Germinal center (tissue), 1 donor: Measurements from ENCODE around the gene ARHGAP22.

Source experiments
- DNase-seq: peaks from one replicate; pipeline ENCODE4 v3.0.0; 2012; ENCODE audit warnings: mixed read lengths, low spot score

The ARHGAP22 gene

GRCh38 chr10:48463318-48464003 lies 141.4 kb downstream of the ARHGAP22 start:
- no peak for DNase-seq

DNA sequence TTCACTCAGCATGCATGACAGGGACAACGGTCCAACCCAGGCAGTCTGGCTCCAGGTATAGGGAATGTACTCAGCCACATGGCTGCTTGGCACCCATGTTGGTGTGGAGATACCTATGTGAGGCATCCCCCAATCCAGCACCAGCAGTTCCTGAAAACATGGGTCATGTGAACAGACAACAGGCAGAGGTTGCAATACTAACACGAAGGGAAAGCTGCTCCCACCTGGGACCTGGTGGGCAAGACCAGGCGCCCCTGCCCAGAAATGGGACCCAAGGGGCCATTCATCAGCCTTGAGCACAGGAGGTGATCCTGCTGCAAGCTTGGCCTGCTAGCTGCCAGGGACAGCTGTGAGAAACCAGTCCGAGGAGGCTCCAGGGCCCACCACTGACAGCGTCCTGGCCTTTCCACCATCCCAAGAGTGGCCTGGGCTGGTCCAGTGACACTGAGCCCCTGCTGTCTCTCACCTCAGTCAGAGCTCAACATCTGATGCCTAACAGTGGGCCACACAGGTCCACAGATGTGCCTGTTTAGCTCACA lies 142.3 kb downstream of the ARHGAP22 start:
- no peak for DNase-seq

- no peak for DNase-seq
These were observed 143.0 kb downstream of the ARHGAP22 start for GRCh38 chr10:48461623-48462481.

- no peak for DNase-seq
These were observed 144.7 kb downstream of the ARHGAP22 start for GRCh38 chr10:48460182-48460581.

DNA sequence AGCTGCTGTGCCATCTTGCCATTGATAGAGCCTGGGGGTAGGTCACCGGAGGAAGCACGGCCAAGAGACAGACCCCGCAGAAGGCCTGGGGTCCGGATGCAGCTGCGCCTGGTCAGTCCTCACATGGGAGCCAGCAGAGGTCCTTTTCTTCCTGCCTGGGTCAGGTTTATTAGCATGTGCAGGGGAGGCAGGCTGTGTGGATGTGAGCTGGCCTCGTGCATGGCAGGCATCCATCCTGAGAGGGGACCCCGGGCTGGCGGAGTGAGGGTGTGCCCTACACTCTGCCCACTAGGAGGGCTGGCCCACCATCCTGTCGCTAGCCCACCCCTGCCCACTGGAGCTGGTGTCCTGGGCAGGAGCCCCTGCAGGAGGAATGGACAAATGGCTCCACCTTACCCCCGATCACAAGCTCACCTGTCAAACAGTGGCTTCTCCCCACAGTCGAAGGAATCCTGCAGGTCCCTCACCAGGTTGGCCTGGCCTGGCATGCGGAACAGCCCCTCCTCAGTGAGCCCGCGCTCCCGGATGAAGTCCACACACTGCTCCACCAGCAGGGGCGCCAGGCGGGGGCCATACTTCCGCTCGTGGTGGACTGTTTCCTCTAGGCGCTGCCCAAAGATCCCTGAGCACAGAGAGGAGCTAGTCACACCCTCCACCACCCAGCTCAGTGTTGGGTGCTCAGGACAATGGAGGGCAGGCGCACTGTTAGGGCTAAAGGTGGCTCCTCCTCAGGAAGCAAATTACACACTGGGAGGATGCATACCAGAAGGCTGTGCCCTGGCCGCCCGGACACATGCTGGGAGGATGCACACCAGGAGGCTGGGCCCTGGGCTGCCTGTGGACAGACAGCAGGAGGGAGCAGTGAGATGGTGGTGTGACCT lies 145.4 kb downstream of the ARHGAP22 start:
- no peak for DNase-seq

DNA sequence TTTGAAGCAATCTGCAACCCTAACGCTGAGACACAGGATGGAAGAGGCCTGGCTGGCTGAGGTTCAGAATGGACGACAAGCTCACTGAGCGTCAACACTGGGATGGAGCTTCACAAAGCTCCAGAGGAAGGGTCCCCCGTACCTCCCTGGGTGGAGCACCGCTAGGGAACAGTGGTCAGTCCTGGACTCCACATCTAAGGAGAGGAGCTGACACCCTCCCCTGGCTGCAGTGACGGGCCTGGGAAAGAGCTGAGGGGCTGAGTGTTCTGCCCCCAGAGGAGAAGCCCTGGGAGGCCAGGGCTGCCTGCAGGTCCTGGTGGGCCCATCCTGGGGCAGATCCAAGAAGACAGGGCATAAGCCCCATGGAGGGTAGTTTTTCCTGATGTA lies 146.2 kb downstream of the ARHGAP22 start:
- no peak for DNase-seq

- DNase-seq, result no peak
These were observed 146.8 kb downstream of the ARHGAP22 start for GRCh38 chr10:48457949-48458661.

- no peak for DNase-seq
These were observed 147.8 kb downstream of the ARHGAP22 start for GRCh38 chr10:48456808-48457761.

DNA sequence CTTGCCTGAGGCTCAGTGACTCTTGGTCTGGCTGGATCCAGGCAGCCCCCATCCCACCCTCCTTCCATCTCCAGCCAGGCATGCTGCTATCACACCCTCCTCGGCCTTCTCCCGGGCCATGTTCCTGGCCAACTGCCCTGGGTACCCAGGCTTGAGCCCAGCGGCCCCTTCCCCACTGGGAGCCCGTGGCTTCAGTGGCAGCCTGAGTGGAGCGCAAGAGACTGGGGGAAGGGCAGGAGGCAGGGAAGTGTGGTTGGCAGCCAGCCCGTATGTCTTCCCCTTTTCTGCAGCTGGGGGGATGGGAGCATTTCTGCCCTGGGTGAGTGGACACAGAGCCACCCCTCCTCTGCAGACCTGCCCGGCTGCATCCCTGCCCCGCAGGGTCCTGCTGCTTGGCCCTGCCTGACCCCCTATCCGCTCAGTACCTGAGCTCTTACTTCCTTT lies 148.5 kb downstream of the ARHGAP22 start:
- DNase-seq, result peak; percentile 32

GRCh38 chr10:48455392-48456151 lies 149.3 kb downstream of the ARHGAP22 start:
- no peak for DNase-seq

DNA sequence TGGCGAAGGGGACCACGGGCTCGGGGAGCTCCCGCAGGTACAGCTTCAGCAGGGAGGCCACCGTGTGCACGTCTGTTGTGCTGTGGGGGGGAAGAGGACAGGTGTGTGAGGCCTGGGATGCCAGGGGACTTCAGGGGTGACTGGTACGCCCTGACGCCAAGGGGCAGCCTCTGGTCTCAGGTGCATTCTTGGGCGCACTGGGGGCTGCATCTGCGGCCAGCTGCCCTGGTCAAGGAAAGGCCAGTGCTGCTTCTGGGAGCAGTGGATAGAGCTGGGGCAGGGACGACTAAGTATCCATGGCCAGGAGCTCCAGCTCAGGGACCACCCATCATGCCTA lies 149.8 kb downstream of the ARHGAP22 start:
- DNase-seq, result no peak

GRCh38 chr10:48454302-48455054 lies 150.4 kb downstream of the ARHGAP22 start:
- no peak for DNase-seq

GRCh38 chr10:48453451-48454301 lies 151.2 kb downstream of the ARHGAP22 start:
- no peak for DNase-seq

- no peak for DNase-seq
These were observed 151.9 kb downstream of the ARHGAP22 start for GRCh38 chr10:48452879-48453412.

GRCh38 chr10:48451969-48452878 lies 152.6 kb downstream of the ARHGAP22 start:
- DNase-seq, result no peak

DNA sequence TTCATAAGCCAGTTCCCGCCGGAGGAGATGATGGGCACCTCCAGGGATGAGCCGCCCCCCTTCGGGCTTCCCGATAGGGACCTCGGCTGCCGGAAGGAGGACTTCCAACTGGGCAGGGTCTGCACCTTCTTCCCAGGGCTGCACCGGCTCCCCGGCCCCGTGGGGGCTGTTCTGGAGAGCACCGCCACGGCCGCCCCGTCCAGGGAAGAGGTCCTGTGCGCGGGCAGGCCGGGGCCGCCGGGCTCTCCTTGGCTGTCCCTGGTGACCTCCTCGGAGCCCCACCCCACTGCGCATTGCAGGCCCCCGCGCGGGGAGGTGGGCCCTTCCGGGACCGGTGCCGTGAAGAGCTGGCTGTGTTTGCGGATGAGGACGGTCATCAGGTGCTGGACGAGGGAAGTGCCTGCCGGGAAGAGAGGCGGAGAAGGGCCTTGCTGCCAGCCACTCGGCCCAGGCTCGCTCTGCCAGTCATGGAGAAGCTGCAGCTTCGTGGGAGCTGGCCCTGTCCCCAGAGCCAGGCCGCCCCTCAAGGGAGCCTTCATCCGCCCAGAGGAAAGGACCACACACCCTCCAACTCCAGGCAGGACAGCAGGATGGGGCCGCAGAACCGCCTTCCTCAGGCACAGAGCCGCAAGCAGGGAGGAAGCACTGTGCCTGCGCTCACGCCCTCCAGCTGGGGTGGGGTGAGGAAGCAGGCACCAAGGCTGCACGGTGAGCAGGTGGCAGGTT lies 154.0 kb downstream of the ARHGAP22 start:
- no peak for DNase-seq
